ENCODE results near the gene TOR4A.
A peak's percentile ranks its signal among the peaks of the same experiment; 100 is the strongest.
"Not testable (repeated sequence)": the region's sequence is repeated elsewhere in the genome, so short reads cannot be mapped to it uniquely, and the experiment has no call there.

The TOR4A gene

DNA sequence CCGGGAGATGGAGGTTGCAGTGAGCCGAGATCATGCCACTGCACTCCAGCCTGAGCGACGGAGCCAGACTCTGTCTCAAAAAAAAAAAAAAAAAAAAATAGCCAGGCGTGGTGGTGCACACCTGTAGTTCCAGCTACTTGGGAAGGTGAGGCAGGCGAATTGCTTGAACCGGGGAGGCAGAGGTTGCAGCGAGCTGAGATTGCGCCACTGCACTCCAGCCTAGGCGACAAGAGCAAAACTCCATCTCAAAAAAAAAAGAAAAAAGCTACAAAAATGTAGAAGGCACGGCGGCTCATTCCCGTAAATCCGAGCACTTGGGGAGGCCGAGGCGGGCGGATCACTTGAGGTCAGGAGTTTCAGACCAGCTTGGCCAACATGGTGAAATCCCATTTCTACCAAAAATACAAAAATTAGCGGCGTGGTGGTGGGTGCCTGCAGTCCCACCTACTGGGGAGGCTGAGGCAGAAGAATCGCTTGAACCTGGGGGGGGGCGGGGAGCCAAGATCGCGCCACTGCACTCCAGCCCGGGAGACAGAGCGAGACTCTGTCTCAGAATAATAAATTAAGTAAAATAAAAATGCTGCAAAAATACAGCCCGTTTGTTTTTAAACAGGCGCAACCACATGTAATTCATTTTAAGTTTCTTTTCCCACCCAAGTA lies 37.9 kb upstream of the TOR4A start:
- not testable (repeated sequence) for DNase-seq

DNA sequence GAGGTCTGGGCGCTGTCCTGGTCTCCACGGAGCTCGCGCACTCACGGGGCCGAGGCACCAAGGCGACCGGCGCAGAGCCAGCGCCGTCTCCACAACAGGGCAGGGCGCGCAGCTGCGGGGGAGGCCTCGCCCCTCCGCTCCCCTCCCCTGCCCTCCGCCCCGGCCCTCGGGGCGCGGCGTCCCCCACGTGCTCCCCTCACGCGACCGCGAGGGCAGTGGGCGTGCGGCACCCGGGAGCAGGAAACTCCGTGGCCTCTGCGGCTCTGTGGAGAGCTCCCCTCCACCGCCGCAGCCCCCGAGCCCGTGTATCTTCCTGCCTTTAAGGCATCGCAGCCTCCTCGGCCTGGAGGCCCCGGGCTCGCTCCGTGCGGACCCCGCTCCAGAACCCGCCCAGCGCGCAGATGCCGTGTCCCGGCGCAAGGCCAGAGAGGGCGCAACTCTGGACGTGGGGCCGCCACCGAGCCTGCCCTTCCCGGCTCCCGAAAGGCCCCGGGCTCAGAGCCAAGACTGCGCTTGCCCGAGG lies 37.1 kb upstream of the TOR4A start:
- DNase-seq, result peak; percentile 74

DNA sequence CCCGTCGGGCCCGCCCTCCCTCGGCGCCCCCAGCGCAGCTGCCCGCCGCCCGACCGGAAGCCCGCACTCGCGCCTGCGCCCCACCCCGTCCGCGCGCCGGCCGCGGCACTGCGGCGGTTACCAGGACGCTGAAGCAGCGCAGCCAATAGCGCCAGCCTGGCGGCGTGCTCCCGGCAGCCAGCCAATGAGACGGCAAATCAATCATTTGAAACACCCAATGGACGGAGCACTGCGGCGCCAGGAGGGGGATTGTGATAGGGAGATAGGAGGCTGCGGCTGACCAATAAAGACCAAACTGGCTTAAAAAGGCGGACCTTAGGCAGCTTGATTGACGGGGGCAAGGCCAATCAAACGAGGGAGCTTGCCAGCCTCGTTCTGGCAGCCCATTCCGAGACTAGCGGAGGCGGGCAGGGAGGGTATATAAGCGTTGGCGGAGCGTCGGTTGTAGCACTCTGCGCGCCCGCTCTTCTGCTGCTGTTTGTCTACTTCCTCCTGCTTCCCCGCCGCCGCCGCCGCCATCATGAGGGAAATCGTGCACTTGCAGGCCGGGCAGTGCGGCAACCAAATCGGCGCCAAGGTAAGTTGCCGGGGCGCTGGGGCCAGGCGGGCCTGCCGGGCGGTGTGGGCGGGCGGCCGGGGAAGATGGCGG lies 36.6 kb upstream of the TOR4A start, which contains the start of gene TUBB4B:
TUBB4B (plus strand) TSS at position 447 of the 649 bp plus-strand sequence; CDS start at position 521, 74 bp downstream.
- DNase-seq, result peak; percentile 99

DNA sequence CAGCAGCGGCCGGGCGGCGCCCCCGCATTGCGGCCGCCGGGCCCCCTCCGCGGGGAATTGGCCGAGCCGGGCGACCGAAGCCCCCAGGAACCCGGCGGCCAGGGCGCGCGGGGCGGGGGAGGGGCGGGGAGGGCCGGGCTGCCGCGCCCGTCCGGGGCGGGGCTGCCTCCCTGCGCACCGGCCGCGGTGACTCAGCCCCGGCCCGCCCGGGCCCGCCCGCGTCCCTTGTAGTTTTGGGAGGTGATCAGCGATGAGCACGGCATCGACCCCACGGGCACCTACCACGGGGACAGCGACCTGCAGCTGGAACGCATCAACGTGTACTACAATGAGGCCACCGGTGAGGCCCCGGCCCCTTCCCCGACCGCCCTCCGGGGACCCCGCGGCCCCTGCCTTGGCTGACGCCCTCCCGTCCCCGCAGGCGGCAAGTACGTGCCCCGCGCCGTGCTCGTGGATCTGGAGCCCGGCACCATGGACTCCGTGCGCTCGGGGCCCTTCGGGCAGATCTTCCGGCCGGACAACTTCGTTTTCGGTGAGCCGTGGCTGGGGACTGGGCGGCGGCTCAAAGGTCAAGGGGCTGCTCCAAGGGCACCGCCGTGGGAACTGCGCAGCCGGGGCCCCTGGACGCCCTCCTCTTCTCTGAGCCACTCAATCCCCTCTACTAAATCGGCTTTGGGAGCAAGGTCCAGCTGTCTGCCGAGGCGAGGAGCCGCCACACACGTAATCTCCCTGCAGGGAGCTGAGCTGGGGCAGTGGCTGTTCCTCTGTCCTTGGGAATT lies 35.8 kb upstream of the TOR4A start:
- peak; percentile 73 for DNase-seq

DNA sequence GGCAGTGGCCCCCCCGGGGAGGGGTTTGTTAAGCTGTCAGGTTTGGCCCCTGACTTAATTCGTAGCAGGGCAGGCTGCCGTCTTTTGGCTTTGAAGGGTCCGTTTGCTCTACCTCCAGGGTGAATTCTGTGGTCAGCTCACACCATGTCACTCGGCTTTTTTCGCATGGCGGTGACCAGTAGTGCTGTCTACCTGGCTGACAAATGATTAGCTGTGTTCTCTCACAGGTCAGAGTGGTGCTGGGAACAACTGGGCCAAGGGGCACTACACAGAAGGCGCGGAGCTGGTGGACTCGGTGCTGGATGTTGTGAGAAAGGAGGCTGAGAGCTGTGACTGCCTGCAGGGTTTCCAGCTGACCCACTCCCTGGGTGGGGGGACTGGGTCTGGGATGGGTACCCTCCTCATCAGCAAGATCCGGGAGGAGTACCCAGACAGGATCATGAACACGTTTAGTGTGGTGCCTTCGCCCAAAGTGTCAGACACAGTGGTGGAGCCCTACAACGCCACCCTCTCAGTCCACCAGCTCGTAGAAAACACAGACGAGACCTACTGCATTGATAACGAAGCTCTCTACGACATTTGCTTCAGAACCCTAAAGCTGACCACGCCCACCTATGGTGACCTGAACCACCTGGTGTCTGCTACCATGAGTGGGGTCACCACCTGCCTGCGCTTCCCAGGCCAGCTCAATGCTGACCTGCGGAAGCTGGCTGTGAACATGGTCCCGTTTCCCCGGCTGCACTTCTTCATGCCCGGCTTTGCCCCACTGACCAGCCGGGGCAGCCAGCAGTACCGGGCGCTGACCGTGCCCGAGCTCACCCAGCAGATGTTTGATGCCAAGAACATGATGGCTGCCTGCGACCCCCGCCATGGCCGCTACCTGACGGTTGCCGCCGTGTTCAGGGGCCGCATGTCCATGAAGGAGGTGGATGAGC lies 35.0 kb upstream of the TOR4A start:
- peak; percentile 18 for DNase-seq

DNA sequence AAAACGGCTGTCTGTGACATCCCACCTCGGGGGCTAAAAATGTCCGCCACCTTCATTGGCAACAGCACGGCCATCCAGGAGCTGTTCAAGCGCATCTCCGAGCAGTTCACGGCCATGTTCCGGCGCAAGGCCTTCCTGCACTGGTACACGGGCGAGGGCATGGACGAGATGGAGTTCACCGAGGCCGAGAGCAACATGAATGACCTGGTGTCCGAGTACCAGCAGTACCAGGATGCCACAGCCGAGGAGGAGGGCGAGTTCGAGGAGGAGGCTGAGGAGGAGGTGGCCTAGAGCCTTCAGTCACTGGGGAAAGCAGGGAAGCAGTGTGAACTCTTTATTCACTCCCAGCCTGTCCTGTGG lies 34.3 kb upstream of the TOR4A start:
- DNase-seq, result not testable (repeated sequence)

DNA sequence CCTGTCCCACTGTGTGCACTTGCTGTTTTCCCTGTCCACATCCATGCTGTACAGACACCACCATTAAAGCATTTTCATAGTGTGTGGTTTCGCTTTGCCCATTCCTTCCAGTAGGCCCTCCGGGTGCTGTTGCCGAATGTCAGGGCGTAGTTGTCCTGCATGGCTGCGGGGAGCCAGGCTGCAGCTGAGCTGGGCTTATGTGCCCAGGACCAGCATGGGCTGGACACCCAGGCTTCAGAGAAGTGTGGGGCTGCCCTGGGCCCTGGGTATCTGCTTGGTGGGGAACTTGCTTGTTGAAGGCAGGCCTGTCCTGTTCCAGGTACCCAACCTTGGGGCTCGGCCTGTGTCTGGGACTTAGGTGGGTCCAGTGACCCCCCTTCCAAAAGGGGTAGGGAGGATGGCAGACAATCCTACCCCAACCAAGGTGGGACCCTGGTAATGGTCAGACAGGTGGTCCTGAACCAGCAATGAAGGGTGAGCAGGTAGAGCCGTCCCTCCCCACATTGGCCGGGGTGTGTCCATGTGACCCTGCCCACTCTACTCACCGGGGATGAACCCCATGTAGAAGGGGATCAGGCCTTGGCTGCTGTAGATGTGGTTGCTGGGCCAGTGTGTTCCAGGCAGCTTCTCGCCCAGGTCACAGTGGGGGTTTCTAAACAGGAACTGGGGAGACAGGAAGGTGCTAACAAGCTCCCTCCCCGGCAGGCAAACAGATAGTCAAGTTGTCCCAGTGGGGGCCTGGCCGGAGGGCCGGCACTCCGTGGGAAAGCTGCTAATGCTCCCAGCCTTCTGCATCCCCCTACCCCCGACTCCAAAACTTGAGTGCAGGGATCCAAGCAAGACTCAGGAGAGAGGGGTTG lies 33.7 kb upstream of the TOR4A start:
- DNase-seq, result peak; percentile 42

DNA sequence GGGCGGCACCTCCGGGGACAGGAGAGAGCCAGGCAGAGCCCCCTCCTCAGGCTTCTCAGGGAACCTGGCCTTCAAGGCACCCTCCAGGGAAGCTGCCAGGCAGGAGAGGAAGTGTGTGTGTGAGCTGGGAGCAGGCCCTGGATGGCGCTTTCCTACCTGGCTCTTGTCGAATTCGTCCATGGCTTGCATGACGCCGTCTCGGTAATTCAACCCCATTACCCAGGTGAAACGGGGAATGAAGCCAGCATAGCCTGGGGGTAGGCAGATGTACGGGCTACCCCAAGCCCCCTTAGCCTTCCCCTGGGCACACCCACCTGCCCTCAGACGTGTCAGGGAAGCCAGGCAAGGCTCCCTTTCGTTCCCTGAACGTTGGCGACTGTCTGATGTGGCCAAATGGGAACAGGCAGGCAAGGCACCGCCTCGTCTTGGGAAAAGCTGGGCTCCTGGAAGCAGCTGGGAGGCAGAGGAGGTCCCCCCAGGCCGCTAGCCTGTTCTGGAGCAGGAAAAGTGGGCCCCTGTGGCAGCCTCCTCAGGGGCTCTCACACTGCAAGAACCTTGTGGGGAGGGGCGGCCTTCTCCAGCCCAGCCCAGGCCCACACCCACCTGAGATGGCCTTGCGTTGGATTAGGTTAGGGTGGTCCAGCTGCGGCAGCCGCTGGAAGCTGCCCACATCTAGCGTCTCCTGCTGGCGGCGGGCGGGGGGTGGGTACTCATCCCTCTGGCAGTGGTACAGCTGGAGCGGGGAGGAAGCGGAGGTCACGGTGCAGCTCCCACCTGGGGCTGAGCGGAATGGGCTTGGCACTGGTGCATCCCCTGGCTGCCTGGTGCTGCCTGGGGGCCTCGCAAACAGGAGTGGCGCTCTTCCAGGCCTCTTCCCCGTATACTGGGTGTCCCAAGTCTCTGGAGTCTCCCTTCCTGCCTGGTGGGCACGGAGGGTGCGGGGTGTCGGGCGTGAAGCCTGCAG lies 32.8 kb upstream of the TOR4A start:
- no peak for DNase-seq

DNA sequence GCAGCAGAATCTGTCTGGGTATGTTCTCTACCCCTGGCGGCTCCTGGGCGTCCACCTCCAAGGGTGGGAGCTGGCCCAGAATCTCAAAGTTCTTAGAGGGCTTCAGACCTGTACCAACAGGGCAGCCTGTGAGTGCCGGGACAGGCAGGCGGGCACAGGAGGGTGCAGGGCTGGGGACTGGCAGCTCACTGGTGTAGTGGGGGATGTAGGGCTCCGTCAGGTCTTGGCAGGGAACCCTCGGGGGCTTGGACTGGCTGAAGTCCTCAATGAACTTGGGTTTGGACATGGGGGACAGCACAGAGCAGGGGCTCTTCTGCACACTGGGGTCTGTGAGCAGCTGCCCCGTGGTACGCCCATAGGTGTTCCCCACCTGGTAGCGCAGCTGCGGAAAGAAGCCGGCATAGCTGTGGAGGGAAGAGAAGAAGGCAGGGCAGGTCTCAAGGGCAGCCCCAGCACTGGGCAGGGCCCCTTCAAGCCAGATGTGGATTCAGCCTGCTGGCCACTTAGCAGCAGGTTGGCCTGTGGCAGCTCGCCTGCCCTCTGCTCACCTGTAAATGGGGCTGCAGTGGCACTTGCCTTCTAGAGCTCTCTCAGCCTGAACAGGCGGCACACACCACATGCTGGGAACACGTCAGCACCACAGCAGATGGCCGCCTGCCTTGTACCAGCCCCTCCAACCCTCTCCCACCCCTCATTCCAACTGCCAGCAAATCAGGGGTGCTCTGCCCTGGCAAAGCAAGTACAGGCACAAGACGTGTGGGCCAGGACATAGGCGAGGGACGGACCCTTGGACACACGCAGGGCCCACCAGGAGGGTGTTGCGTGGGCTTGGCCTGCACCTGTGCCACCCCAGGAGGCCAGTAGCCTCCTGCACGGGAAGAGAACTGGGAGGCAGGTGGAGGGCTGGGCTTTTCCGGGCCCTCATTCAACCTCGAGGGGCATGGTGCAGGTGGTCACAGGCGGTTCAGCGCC lies 31.8 kb upstream of the TOR4A start:
- no peak for DNase-seq

DNA sequence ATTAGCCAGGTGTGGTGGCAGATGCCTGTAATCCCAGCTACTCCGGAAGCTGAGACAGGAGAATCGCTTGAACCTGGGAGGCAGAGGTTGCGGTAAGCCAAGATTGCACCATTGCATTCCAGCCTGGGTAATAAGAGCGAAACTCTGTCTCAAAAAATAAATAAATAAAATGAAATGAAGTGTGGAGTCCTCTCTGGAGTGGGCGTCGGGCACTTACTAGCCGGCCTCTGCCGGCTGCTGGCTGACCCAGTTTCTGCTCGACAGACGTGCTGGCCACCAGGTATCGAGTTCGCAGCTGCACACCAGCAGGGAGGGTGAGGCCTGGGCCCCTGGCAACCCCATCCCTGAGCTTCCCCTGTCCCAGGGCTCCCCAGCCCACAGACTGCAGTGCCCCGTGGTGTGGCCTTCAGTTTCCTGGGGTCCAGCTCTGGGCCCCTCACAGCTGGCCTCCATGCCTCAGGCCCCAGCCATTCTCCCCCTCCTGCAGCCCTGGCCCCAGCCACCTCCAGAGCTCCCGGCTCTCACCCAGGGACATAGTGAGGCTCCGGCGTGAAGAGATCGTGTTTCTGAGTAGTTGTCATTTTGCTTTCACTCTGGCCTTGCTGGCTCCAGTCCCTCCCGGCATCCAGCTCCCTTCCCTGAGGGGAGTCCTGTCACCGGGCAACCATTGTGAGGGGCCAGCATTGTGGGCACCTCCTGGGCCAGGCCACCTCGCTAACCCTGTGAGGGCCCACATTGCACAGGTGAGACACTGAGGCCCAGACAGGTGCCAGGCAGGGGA lies 30.2 kb upstream of the TOR4A start:
- no peak for DNase-seq

DNA sequence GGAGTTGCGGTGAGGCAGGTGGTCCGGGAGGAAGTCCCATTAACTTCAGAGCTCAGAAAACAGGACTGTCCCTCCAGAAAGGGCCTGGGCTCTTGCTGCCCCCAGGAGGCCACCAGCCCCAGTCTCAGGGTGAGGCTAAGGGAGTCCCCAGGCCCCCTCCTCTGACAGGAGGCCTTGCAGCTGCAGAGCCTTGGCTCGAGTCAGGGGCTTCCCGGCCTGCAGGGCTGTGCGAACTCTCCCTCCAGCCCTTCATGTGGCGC lies 29.7 kb upstream of the TOR4A start:
- DNase-seq, result no peak

DNA sequence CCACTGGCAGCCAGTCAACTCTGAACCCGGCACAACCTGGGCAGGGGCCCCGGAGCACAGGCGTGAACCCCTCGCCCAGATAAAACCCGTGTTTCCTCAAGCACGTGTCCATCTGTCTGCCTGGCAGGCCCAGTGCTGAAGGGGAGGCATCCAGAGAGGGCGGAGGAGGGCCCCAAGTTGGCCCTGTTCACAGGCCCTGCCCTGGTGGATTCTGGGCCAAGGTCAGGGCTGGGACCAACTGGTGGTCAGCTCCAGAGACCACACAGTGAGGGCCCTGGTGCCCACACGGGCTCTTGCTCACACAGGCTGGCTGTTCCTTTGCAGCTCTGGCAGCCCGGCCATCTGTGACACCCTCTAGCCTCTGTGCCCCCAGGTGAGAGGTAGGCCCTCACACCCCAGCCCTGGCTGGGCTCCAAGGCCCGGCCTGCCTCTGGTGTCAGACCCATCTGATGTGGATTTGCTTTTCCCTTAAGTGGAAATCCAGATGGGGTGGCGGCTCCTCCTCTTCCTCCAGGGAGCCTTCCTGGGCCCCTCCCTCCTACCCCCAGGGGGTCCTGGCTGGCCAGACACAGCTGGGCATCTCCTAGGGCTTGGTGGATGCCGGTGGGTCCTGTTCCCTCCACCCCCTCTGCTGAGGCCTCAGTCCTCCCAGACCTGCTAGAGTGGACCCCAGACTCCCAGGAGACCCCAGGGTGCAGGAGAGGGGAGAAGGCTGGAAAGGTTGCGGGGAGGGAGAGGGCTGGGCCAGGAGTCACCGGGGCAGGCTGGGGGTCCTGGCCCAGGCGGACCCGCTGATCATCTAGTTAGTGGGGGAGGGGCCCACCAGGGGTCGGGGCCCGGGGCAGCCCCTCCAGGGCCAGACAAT lies 27.0 kb upstream of the TOR4A start:
- no peak for DNase-seq

DNA sequence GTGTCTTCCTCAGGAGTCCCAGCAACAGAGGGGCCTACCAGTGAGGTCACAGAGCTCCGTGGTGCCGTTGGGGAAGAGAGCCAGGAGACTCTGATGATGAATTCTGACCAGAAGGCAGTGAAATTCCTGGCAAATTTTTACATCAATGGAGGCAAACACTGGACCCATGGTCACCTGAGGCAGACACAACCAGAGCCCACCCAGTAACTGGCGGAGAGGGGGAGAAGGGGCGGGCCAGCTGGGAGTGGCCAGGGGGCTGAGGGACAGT lies 26.4 kb upstream of the TOR4A start, which contains the start of gene STPG3:
STPG3 (plus strand) TSS at position 93 of the 268 bp plus-strand sequence; CDS start at position 94, 1 bp downstream.
- DNase-seq, result no peak

DNA sequence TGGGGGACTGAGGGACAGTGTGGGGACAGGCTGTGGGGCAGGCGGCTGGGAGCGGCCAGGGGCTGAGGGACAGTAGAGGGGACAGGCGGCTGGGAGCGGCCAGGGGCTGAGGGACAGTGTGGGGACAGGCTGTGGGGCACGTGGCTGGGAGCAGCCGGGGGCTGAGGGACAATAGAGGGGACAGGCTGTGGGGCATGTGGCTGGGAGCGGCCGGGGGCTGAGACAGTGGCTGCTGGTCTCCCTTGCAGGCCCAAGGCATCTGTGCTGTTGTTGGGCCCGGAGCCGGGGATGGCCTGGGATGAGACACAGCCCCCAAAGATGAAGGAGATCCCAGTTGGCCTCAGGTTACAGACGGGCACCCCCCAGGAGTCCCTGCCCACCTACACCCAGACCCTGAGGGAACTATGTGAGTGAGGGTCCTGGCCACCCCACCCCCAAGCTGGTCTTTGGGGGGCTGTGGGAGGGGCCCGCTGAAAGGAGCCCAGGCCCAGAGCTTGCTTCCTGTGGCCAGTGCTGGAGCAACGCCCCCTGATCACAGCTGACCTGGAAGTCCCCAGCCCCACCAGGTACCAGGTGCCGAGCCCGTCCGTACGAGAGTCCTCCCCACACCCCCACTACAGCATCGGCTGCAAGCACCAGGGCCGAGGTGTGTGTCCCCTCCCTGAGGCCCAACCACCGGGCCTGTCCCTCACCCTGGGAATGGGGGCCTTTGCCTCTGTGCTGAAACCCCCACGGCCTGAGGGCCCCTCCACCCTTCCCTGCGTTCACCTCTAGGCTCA lies 25.8 kb upstream of the TOR4A start:
- DNase-seq, result no peak

DNA sequence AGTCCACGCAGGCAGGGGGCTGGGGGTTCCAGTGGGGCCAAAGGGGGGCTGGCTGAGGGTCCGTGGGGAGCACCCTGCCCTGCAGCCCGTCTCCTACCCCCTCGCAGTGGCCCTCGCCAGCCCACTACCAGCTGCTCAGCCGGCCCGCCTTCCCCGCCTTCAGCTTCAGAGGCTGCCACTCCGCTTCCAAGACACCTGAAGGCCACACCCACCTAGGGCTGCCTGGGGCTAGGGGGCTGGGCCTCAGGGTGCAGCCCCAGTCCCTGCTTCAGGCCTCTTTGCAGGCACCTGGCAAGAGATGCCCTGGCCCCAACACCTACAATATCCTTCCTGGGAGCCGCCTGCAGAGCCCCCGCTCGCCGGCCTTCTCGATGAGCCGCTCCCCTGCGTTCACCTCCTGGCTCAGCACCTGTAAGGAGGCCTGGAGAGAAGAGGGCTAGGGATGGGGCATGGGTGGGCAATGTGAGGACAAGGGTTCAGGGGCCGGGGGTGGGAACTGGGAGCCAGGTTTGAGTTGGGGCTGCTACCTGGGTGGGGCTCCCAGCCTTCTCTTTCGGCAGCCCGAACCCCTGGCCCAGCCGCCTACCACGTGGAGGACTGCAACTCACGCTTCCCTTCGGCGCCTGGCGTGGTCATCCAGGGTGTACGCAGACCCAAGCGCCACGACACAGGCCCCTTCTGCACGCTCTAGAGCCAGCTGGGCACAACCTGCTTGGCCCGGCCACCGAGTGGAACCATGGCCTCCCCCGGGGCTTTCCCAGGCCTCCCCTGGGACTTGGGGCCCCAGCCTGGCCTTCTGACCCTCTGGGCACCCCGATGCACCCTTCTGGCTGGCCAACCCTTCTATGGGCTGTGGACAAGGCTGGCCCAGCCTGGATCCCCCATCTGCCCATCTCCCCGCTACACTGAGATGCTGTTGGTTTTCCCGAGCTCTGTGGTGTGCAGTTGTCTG lies 24.7 kb upstream of the TOR4A start:
- DNase-seq, result no peak
